Right atrium auricular region (tissue), 2 donors: ENCODE results near the gene ESAM. TPM values are rescaled to one million over a fixed set of nuclear protein-coding genes. Genes with fewer than 3 reads are reported as not detected.

Experiments
- DNase-seq: peaks from one replicate; pipeline ENCODE4 v3.0.0-alpha.2; 2019; ENCODE audit warnings: low spot score
- H3K27ac ChIP-seq, 2 donors: fragments of 200-600 bp; sonication (generic); 1 replicate in 1 of 2; 2 replicates in 1 of 2; pipeline ENCODE4 v1.5.1; 2016 to 2019
- H3K27me3 ChIP-seq, 2 donors: fragments of 200-600 bp; sonication (generic); one replicate each; pipeline versions ENCODE4 v1.5.1 to v1.6.0; 2017 to 2019
- H3K36me3 ChIP-seq: fragments of 200-600 bp; sonication (generic); one replicate; pipeline ENCODE4 v1.5.1; 2016
- H3K4me1 ChIP-seq, 2 donors: fragments of 200-600 bp; sonication (generic); one replicate each; pipeline versions ENCODE4 v1.5.1 to v1.6.0; 2017 to 2019
- H3K4me3 ChIP-seq, 2 donors: fragments of 200-600 bp; sonication (generic); 1 replicate in 1 of 2; 2 replicates in 1 of 2; pipeline ENCODE4 v1.5.1; 2017 to 2019; ENCODE audit warnings: mild to moderate bottlenecking in 1 of 2, moderate library complexity in 1 of 2
- H3K9me3 ChIP-seq, 2 donors: fragments of 200-600 bp; sonication (generic); one replicate each; pipeline ENCODE4 v1.5.1; 2019
- CTCF ChIP-seq, 2 donors: fragments of 200-600 bp; sonication (generic); IDR thresholded peaks; one replicate each; pipeline ENCODE4 v1.5.1; 2019; ENCODE audit warnings: antibody characterized with exemption in 2 of 2
- total RNA-seq, 2 donors: library from RNA; depleted of rRNA; stranded (reverse); fragments of >200 nt; gene quantifications; one replicate each; pipeline ENCODE4 v1.1.0, GENCODE V29; 2016

The ESAM gene
- 10 to 100 TPM; 60.6 to 64.6 TPM for total RNA-seq

- DNase-seq: no peak
- Histone ChIP-seq H3K4me3 (peak within 1 kb of the TSS; percentile 55 to 65), H3K27me3 (peaks cover 9 to 10% of the 10 kb centered on the region in 2 donors), H3K36me3 (peaks cover 5% of the 10 kb centered on the region), H3K4me1 (peaks cover 0 to 52% of the 10 kb centered on the region in 2 donors), H3K27ac (peak within 1 kb of the TSS; percentile 87 to 88), H3K9me3 (no peaks in the 10 kb centered on the region)
- no peak for TF ChIP-seq CTCF (IDR thresholded peaks at IDR 0.05)
Observed at GRCh38 chr11:124762105-124762623, at the start of gene ESAM. Gene ESAM (minus strand): TSS chr11:124762290. CDS start chr11:124762154, 136 bp downstream.

- Histone ChIP-seq H3K9me3 (no peaks in the 10 kb centered on the region), H3K4me3 (no peak overlapping the region), H3K36me3 (no peaks in the 10 kb centered on the region), H3K27ac (no peak overlapping the region), H3K27me3 (no peaks in the 10 kb centered on the region), H3K4me1 (no peaks in the 10 kb centered on the region)
- no peak for TF ChIP-seq CTCF (IDR thresholded peaks at IDR 0.05)
- no peak for DNase-seq
Observed at GRCh38 chr11:124811399-124812125, 49.5 kb upstream of the ESAM start.

- Histone ChIP-seq H3K27ac (no peak overlapping the region), H3K27me3 (no peaks in the 10 kb centered on the region)
Observed at GRCh38 chr11:124807660-124808270, 45.7 kb upstream of the ESAM start.

GRCh38 chr11:124807201-124807600 is 45.1 kb upstream of the ESAM start:
- H3K4me1 ChIP-seq: peaks cover 0 to 4% of the 10 kb centered on the region in 2 donors
- no peak overlapping the region for H3K4me3 ChIP-seq
- TF ChIP-seq CTCF (IDR thresholded peaks at IDR 0.05): no peak
- H3K27ac ChIP-seq: no peak overlapping the region
- H3K9me3 ChIP-seq: no peaks in the 10 kb centered on the region
- no peak for DNase-seq
- no peaks in the 10 kb centered on the region for H3K36me3 ChIP-seq
- H3K27me3 ChIP-seq: no peaks in the 10 kb centered on the region

More at GRCh38 chr11:124807660-124808270, 45.7 kb upstream of the ESAM start:
- no peaks in the 10 kb centered on the region for H3K36me3 ChIP-seq
- peaks cover 0 to 4% of the 10 kb centered on the region in 2 donors for H3K4me1 ChIP-seq
- TF ChIP-seq CTCF (IDR thresholded peaks at IDR 0.05): no peak
- H3K4me3 ChIP-seq: no peak overlapping the region
- H3K9me3 ChIP-seq: no peaks in the 10 kb centered on the region
- no peak for DNase-seq

GRCh38 chr11:124804884-124805283 is 42.8 kb upstream of the ESAM start:
- no peak for TF ChIP-seq CTCF (IDR thresholded peaks at IDR 0.05)
- Histone ChIP-seq H3K4me3 (no peak overlapping the region), H3K9me3 (no peaks in the 10 kb centered on the region), H3K27me3 (no peaks in the 10 kb centered on the region), H3K36me3 (no peaks in the 10 kb centered on the region), H3K27ac (no peak overlapping the region), H3K4me1 (peaks cover 0 to 4% of the 10 kb centered on the region in 2 donors)
- no peak for DNase-seq
